Measurements from ENCODE around the gene KYNU.

GRCh38 chr2:142930835-142931398, 53.5 kb downstream of the KYNU start:
- no peak for TF ChIP-seq CTCF (IDR thresholded peaks at IDR 0.05; ENCODE audit: poor library complexity)
- TF ChIP-seq EZH2phosphoT487 (IDR thresholded peaks at IDR 0.05; ENCODE audit: low read depth, severe bottlenecking, unreplicated experiment), result no peak

Data from hepatocyte (in vitro differentiated cells).